Osteoblast (primary cell): ENCODE data around the gene DNMT3A. TPM values are rescaled to one million over a fixed set of nuclear protein-coding genes. Genes with fewer than 3 reads are reported as not detected.

ENCODE experiments used
- DNase-seq: peaks from one replicate; pipeline ENCODE4 v3.0.0; 2011; ENCODE audit warnings: low spot score, mixed read lengths; ENCODE audit not compliant: insufficient read length; ENCODE audit errors: missing footprints
- H2AFZ ChIP-seq: 2 replicates; pipeline ENCODE4 v1.6.0; 2011; ENCODE audit warnings: mild to moderate bottlenecking, low read length
- H3K27ac ChIP-seq: 2 replicates; pipeline ENCODE4 v1.5.1; 2011; ENCODE audit warnings: mild to moderate bottlenecking, low read depth, low read length, moderate library complexity
- H3K27me3 ChIP-seq: 2 replicates; pipeline ENCODE4 v1.6.0; 2012; ENCODE audit warnings: mild to moderate bottlenecking, control low read depth, inconsistent platforms, low read length, moderate library complexity; ENCODE audit not compliant: insufficient read depth
- H3K36me3 ChIP-seq: 2 replicates; pipeline ENCODE4 v1.5.1; 2011; ENCODE audit warnings: mild to moderate bottlenecking, low read length, control low read depth, moderate library complexity; ENCODE audit not compliant: insufficient read depth
- H3K4me1 ChIP-seq: 2 replicates; pipeline ENCODE4 v1.5.1; 2011; ENCODE audit warnings: mild to moderate bottlenecking, low read length, control low read depth, moderate library complexity; ENCODE audit not compliant: insufficient read depth
- H3K4me2 ChIP-seq: 2 replicates; pipeline ENCODE4 v1.6.0; 2011; ENCODE audit warnings: mild to moderate bottlenecking, low read length; ENCODE audit not compliant: insufficient read depth
- H3K4me3 ChIP-seq: fragments of 200-600 bp; sonication (generic); 3 replicates; pipeline ENCODE4 v1.5.1; 2012; ENCODE audit warnings: mild to moderate bottlenecking, low read length, inconsistent platforms; ENCODE audit not compliant: insufficient read depth
- H3K79me2 ChIP-seq: 2 replicates; pipeline ENCODE4 v1.6.0; 2012; ENCODE audit warnings: mild to moderate bottlenecking, low read length, control low read depth, inconsistent platforms; ENCODE audit not compliant: insufficient read depth
- H3K9me3 ChIP-seq: 2 replicates; pipeline ENCODE4 v1.5.1; 2011; ENCODE audit warnings: low read depth, low read length, control low read depth
- H4K20me1 ChIP-seq: 2 replicates; pipeline ENCODE4 v1.6.0; 2012; ENCODE audit warnings: mild to moderate bottlenecking, low read length, control low read depth; ENCODE audit not compliant: insufficient read depth
- CTCF ChIP-seq: IDR thresholded peaks from 2 replicates; pipeline ENCODE4 v1.5.1; 2011; ENCODE audit warnings: mild to moderate bottlenecking, low read depth, low read length, moderate library complexity; ENCODE audit errors: extremely low read depth
- total RNA-seq: library from RNA; depleted of rRNA; stranded (reverse); fragments of >200 nt; gene quantifications from 2 replicates; pipeline ENCODE4 v1.2.3, GENCODE V29; 2012

The DNMT3A gene
- total RNA-seq, 1 donor, result 18.5 TPM

GRCh38 chr2:25322312-25322711, 19.4 kb downstream of the DNMT3A start:
- no peak for TF ChIP-seq CTCF
- H3K4me1 ChIP-seq, result peaks cover 13% of the 10 kb centered on the region
- no peak overlapping the region for H3K4me3 ChIP-seq
- no peaks in the 10 kb centered on the region for H3K36me3 ChIP-seq
- H3K4me2 ChIP-seq, result no peak overlapping the region
- H3K27me3 ChIP-seq, result no peaks in the 10 kb centered on the region
- H3K9me3 ChIP-seq, result peaks cover 12% of the 10 kb centered on the region
- no peak overlapping the region for H3K27ac ChIP-seq
- H3K79me2 ChIP-seq, result peaks cover 25% of the 10 kb centered on the region
- H4K20me1 ChIP-seq, result peaks cover 49% of the 10 kb centered on the region
- no peak for DNase-seq
- H2AFZ ChIP-seq, result no peak overlapping the region

- Histone ChIP-seq H3K9me3 (no peaks in the 10 kb centered on the region), H3K4me1 (peaks cover 9% of the 10 kb centered on the region), H3K4me3 (no peak overlapping the region), H2AFZ (no peak overlapping the region), H3K36me3 (no peaks in the 10 kb centered on the region), H3K79me2 (peaks cover 27% of the 10 kb centered on the region), H3K4me2 (no peak overlapping the region), H3K27me3 (no peaks in the 10 kb centered on the region), H3K27ac (no peak overlapping the region), H4K20me1 (peaks cover 53% of the 10 kb centered on the region)
- no peak for DNase-seq
- TF ChIP-seq CTCF, result no peak
Measured at GRCh38 chr2:25320077-25320476, 21.6 kb downstream of the DNMT3A start.

GRCh38 chr2:25316101-25316500, 25.6 kb downstream of the DNMT3A start:
- Histone ChIP-seq H3K36me3 (no peaks in the 10 kb centered on the region), H4K20me1 (peaks cover 29% of the 10 kb centered on the region), H3K9me3 (no peaks in the 10 kb centered on the region), H3K79me2 (peaks cover 4% of the 10 kb centered on the region), H3K27me3 (no peaks in the 10 kb centered on the region), H3K4me1 (no peaks in the 10 kb centered on the region), H2AFZ (no peak overlapping the region), H3K4me3 (no peak overlapping the region), H3K27ac (no peak overlapping the region), H3K4me2 (no peak overlapping the region)
- no peak for TF ChIP-seq CTCF
- DNase-seq, result no peak

GRCh38 chr2:25315316-25315680, 26.4 kb downstream of the DNMT3A start:
- H2AFZ ChIP-seq, result no peak overlapping the region
- peaks cover 4% of the 10 kb centered on the region for H3K79me2 ChIP-seq
- H3K27ac ChIP-seq, result no peak overlapping the region
- H3K4me1 ChIP-seq, result no peaks in the 10 kb centered on the region
- H3K4me3 ChIP-seq, result no peak overlapping the region
- H4K20me1 ChIP-seq, result peaks cover 28% of the 10 kb centered on the region
- no peaks in the 10 kb centered on the region for H3K9me3 ChIP-seq
- no peaks in the 10 kb centered on the region for H3K36me3 ChIP-seq
- no peak for DNase-seq
- H3K4me2 ChIP-seq, result no peak overlapping the region
- no peaks in the 10 kb centered on the region for H3K27me3 ChIP-seq
- no peak for TF ChIP-seq CTCF
